IMR-90 (cell line): ENCODE data around the gene TBXT. TPM values are rescaled to one million over a fixed set of nuclear protein-coding genes. Genes with fewer than 3 reads are reported as not detected.

ENCODE experiments used
- ATAC-seq: fragments of 200-7000 bp; cut with Tn5 transposase; 2 replicates; pipeline ENCODE4 v1.9.1; 2020; ENCODE audit warnings: low read depth, mild to moderate bottlenecking, moderate library complexity
- BruUV-seq: library from RNA; stranded (reverse); fragments of 400-500 nt; replicated peaks from 2 replicates; lab custom pipeline; 2021; lab: Mats Ljungman, UMichigan
- CTCF ChIA-PET: fragments of 300-600 bp; formaldehyde crosslinking; extraction: SDS; loops from one replicate; lab custom pipeline; 2021; ENCODE audit warnings: antibody characterized with exemption; lab: Yijun Ruan, JAX
- POLR2A ChIA-PET: fragments of 300-600 bp; sonication (Branson Sonifier 250); formaldehyde crosslinking; loops from one replicate; lab custom pipeline; 2022; ENCODE audit warnings: antibody characterized with exemption; ENCODE audit not compliant: unreplicated experiment; lab: Charles Lee
- DNase-seq: peaks from one replicate; pipeline ENCODE4 v3.0.0; 2013
- H2AFZ ChIP-seq: replicated peaks from 2 replicates; pipeline ENCODE3; 2013; ENCODE audit warnings: low read length, mild to moderate bottlenecking; ENCODE audit not compliant: poor library complexity
- H2AK5ac ChIP-seq: 2 replicates; pipeline ENCODE4 v1.6.1; 2013; ENCODE audit warnings: low read depth, low read length, inconsistent platforms
- H2AK9ac ChIP-seq: replicated peaks from 2 replicates; pipeline ENCODE3; 2013; ENCODE audit warnings: mild to moderate bottlenecking, low read depth, low read length, moderate library complexity; ENCODE audit not compliant: poor library complexity
- H2BK120ac ChIP-seq: 2 replicates; pipeline ENCODE4 v1.6.1; 2013; ENCODE audit warnings: low read depth, low read length, inconsistent platforms
- H2BK15ac ChIP-seq: 3 replicates; pipeline ENCODE4 v1.6.1; 2013; ENCODE audit warnings: low read depth, low read length, inconsistent platforms
- H2BK20ac ChIP-seq: 2 replicates; pipeline ENCODE4 v1.6.1; 2013; ENCODE audit warnings: low read depth, mild to moderate bottlenecking, inconsistent platforms, low read length, moderate library complexity
- H2BK5ac ChIP-seq: 2 replicates; pipeline ENCODE4 v1.6.1; 2013; ENCODE audit warnings: mild to moderate bottlenecking, low read depth, low read length, inconsistent platforms; ENCODE audit not compliant: poor library complexity, severe bottlenecking
- H3K14ac ChIP-seq: replicated peaks from 2 replicates; pipeline ENCODE4 v1.6.1; 2013; ENCODE audit warnings: low read depth, low read length, inconsistent platforms
- H3K18ac ChIP-seq: 2 replicates; pipeline ENCODE4 v1.6.1; 2013; ENCODE audit warnings: low read depth, low read length, control low read depth
- H3K23ac ChIP-seq: 2 replicates; pipeline ENCODE4 v1.6.1; 2013; ENCODE audit warnings: low read depth, low read length, inconsistent platforms
- H3K27ac ChIP-seq: 2 replicates; pipeline ENCODE4 v1.5.1; 2013; ENCODE audit warnings: mild to moderate bottlenecking, control low read depth, low read length; ENCODE audit not compliant: insufficient read depth
- H3K27me3 ChIP-seq: 2 replicates; pipeline ENCODE4 v1.6.1; 2013; ENCODE audit warnings: low read length; ENCODE audit not compliant: control insufficient read depth, insufficient read depth
- H3K36me3 ChIP-seq: 2 replicates; pipeline ENCODE4 v1.6.1; 2013; ENCODE audit warnings: low read length, mixed read lengths; ENCODE audit not compliant: control insufficient read depth, insufficient read depth
- H3K4ac ChIP-seq: 2 replicates; pipeline ENCODE4 v1.6.1; 2013; ENCODE audit warnings: low read depth, low read length, inconsistent platforms
- H3K4me1 ChIP-seq: 2 replicates; pipeline ENCODE4 v1.6.1; 2013; ENCODE audit warnings: low read length, mixed read lengths; ENCODE audit not compliant: control insufficient read depth, insufficient read depth
- H3K4me2 ChIP-seq: 2 replicates; pipeline ENCODE4 v1.6.1; 2013; ENCODE audit warnings: low read depth, mild to moderate bottlenecking, control low read depth, low read length, moderate library complexity
- H3K4me3 ChIP-seq: 2 replicates; pipeline ENCODE4 v1.5.1; 2013; ENCODE audit warnings: low read depth, mild to moderate bottlenecking, control low read depth, low read length, moderate library complexity; ENCODE audit not compliant: insufficient read depth
- H3K56ac ChIP-seq: 2 replicates; pipeline ENCODE4 v1.6.1; 2013; ENCODE audit warnings: low read length, inconsistent platforms; ENCODE audit not compliant: insufficient read depth; ENCODE audit errors: extremely low read depth
- H3K79me1 ChIP-seq, 2 experiments: 2 replicates each; pipeline ENCODE4 v1.6.1; 2013; ENCODE audit warnings: low read length in 2 of 2, inconsistent platforms in 1 of 2, low read depth in 1 of 2
- H3K9ac ChIP-seq: 2 replicates; pipeline ENCODE4 v1.6.1; 2013; ENCODE audit warnings: low read depth, low read length, control low read depth
- H3K9me1 ChIP-seq: 2 replicates; pipeline ENCODE4 v1.6.1; 2013; ENCODE audit warnings: low read length, inconsistent platforms; ENCODE audit not compliant: insufficient read depth
- H3K9me3 ChIP-seq: 2 replicates; pipeline ENCODE4 v1.6.1; 2013; ENCODE audit warnings: low read length; ENCODE audit not compliant: control insufficient read depth, insufficient read depth
- H4K20me1 ChIP-seq: 2 replicates; pipeline ENCODE4 v1.6.1; 2013; ENCODE audit warnings: low read length, inconsistent platforms; ENCODE audit not compliant: insufficient read depth
- H4K5ac ChIP-seq: 2 replicates; pipeline ENCODE4 v1.6.1; 2013; ENCODE audit warnings: mild to moderate bottlenecking, low read depth, low read length, control low read depth
- H4K8ac ChIP-seq, 2 experiments: 2 replicates each; pipeline ENCODE4 v1.6.1; 2013; ENCODE audit warnings: low read depth in 2 of 2, low read length in 2 of 2, control low read depth in 1 of 2, inconsistent platforms in 1 of 2
- H4K91ac ChIP-seq: 2 replicates; pipeline ENCODE4 v1.6.1; 2013; ENCODE audit warnings: low read depth, low read length, inconsistent platforms; ENCODE audit not compliant: insufficient read depth
- BHLHE40 ChIP-seq: fragments of 150-350 bp; IDR thresholded peaks from 2 replicates; pipeline ENCODE4 v1.6.1; 2016; ENCODE audit warnings: mild to moderate bottlenecking, low read depth, low read length
- CEBPB ChIP-seq: IDR thresholded peaks from 2 replicates; pipeline ENCODE4 v1.6.1; 2012; ENCODE audit warnings: low read depth, low read length, improper control_type of control experiment
- CHD1 ChIP-seq: IDR thresholded peaks from 2 replicates; pipeline ENCODE4 v1.6.1; 2012; ENCODE audit warnings: low read depth, low read length, improper control_type of control experiment
- CTCF ChIP-seq: conservative IDR thresholded peaks from 2 replicates; pipeline ENCODE4 v1.5.1; 2012; ENCODE audit warnings: mild to moderate bottlenecking, low read depth, low read length, improper control_type of control experiment
- FOS ChIP-seq: fragments of 150-350 bp; IDR thresholded peaks from 2 replicates; pipeline ENCODE4 v1.6.1; 2016; ENCODE audit warnings: low read depth, low read length
- MAFK ChIP-seq: IDR thresholded peaks from 2 replicates; pipeline ENCODE4 v1.6.1; 2012; ENCODE audit warnings: low read depth, low read length, improper control_type of control experiment
- MAZ ChIP-seq: IDR thresholded peaks from 2 replicates; pipeline ENCODE4 v1.6.1; 2012; ENCODE audit warnings: low read depth, mild to moderate bottlenecking, low read length, improper control_type of control experiment, moderate library complexity, borderline replicate concordance
- MXI1 ChIP-seq: IDR thresholded peaks from 2 replicates; pipeline ENCODE4 v1.6.1; 2012; ENCODE audit warnings: low read depth, mild to moderate bottlenecking, low read length, moderate library complexity, borderline replicate concordance
- NFE2L2 ChIP-seq: fragments of 150-350 bp; IDR thresholded peaks from 2 replicates; pipeline ENCODE4 v1.6.1; 2016; ENCODE audit warnings: low read depth, mild to moderate bottlenecking, low read length
- POLR2A ChIP-seq: IDR thresholded peaks from 2 replicates; pipeline ENCODE4 v1.6.1; 2012; ENCODE audit warnings: mild to moderate bottlenecking, low read depth, low read length
- RAD21 ChIP-seq: IDR thresholded peaks from 2 replicates; pipeline ENCODE4 v1.6.1; 2012; ENCODE audit warnings: low read length, improper control_type of control experiment
- RCOR1 ChIP-seq: IDR thresholded peaks from 2 replicates; pipeline ENCODE4 v1.6.1; 2012; ENCODE audit warnings: mild to moderate bottlenecking, low read length, improper control_type of control experiment; ENCODE audit not compliant: insufficient replicate concordance
- RFX5 ChIP-seq: IDR thresholded peaks from 2 replicates; pipeline ENCODE4 v1.8.0; 2012; ENCODE audit warnings: low read depth, mild to moderate bottlenecking, low read length, moderate library complexity
- SMC3 ChIP-seq: fragments of 150-350 bp; IDR thresholded peaks from 2 replicates; pipeline ENCODE4 v1.6.1; 2016; ENCODE audit warnings: low read depth, mild to moderate bottlenecking, antibody characterized with exemption, low read length, moderate library complexity
- USF2 ChIP-seq: fragments of 150-350 bp; IDR thresholded peaks from 2 replicates; pipeline ENCODE4 v1.6.1; 2017; ENCODE audit warnings: mild to moderate bottlenecking, antibody characterized with exemption, low read length, low read depth
- WGBS, 2 experiments: methylation state at CpG; one replicate each; pipeline versions ENCODE4 v1.1.5 to v1.1.7; 2013; ENCODE audit warnings: missing lambda C conversion rate in 2 of 2; ENCODE audit not compliant: insufficient read length in 1 of 2; ENCODE audit errors: extremely low coverage in 2 of 2; 5-methylcytosine and 5-hydroxymethylcytosine counted together
- dilution Hi-C: fragments of 300-500 bp; cut with HindIII; formaldehyde crosslinking; loops from one replicate; pipeline ENCODE4 v1.14.3; 2018; ENCODE audit warnings: low sequenced_read_pairs; ENCODE audit not compliant: unreplicated experiment
- in situ Hi-C: fragments of 300-500 bp; cut with MboI; formaldehyde crosslinking; loops from 3 replicates; pipeline ENCODE4 v1.14.3; 2019; ENCODE audit warnings: low sequenced_read_pairs, inconsistent platforms, mixed read lengths
- intact Hi-C: fragments of 100-400 bp; cut with micrococcal nuclease; formaldehyde crosslinking; loops from 2 replicates; pipeline ENCODE4 v1.10.0; 2022
- polyA plus RNA-seq, 3 experiments: library from polyadenylated mRNA; depleted of rRNA; stranded (reverse); fragments of >200 nt; gene quantifications; 2 replicates each; pipeline ENCODE4 v1.2.3, GENCODE V29; 2012; ENCODE audit warnings: low replicate concordance in 1 of 3
- total RNA-seq: library from RNA; depleted of rRNA; stranded (reverse); fragments of >200 nt; gene quantifications from 2 replicates; pipeline ENCODE4 v1.2.3, GENCODE V29; 2012
- TF ChIP-seq, protein P1 (sequence below): fragments of 150-350 bp; IDR thresholded peaks from 2 replicates; pipeline ENCODE4 v1.6.1; 2016; ENCODE audit warnings: low read depth, mild to moderate bottlenecking, low read length, moderate library complexity, borderline replicate concordance

The TBXT gene
- total and polyA plus RNA-seq, 2 of the 4 experiments (the other 2 are of a cell fraction), result not detected

GRCh38 chr6:166173281-166173951, 5.8 kb upstream of the TBXT start:
- H3K4me2 ChIP-seq, result no peak overlapping the region
- H4K91ac ChIP-seq, result no peak overlapping the region
- H3K4me1 ChIP-seq, result no peaks in the 10 kb centered on the region; the same call in 1 of the 2 replicates
- DNase-seq (no peak), ATAC-seq (no peak)
- H4K8ac ChIP-seq, result no peak overlapping the region
- in situ Hi-C loops, result no loop called here
- no peak overlapping the region for H2BK15ac ChIP-seq
- dilution Hi-C loops, result no loop called here
- H2BK120ac ChIP-seq, result no peak overlapping the region
- no peak overlapping the region for H3K56ac ChIP-seq
- H3K36me3 ChIP-seq, result no peaks in the 10 kb centered on the region
- TF ChIP-seq BHLHE40 (no peak), RAD21 (no peak), MXI1 (no peak), MAZ (no peak), RCOR1 (no peak), POLR2A (no peak), FOS (no peak), CTCF (no peak), USF2 (no peak), CEBPB (no peak), SMC3 (no peak), NFE2L2 (no peak), CHD1 (no peak), RFX5 (no peak), MAFK (no peak)
- TF ChIP-seq, protein P1, sequence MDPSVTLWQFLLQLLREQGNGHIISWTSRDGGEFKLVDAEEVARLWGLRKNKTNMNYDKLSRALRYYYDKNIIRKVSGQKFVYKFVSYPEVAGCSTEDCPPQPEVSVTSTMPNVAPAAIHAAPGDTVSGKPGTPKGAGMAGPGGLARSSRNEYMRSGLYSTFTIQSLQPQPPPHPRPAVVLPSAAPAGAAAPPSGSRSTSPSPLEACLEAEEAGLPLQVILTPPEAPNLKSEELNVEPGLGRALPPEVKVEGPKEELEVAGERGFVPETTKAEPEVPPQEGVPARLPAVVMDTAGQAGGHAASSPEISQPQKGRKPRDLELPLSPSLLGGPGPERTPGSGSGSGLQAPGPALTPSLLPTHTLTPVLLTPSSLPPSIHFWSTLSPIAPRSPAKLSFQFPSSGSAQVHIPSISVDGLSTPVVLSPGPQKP, result no peak
- H2AK9ac ChIP-seq, result no peak overlapping the region
- H2BK5ac ChIP-seq, result no peak overlapping the region
- no peaks in the 10 kb centered on the region for H3K79me1 ChIP-seq
- H2BK20ac ChIP-seq, result no peak overlapping the region
- no peak overlapping the region for H3K9ac ChIP-seq
- H3K9me3 ChIP-seq, result no peaks in the 10 kb centered on the region
- H3K23ac ChIP-seq, result no peak overlapping the region
- no TSS peak for BruUV-seq
- ChIA-PET CTCF (no interaction called here), POLR2A (no interaction called here)
- no peak overlapping the region for H3K27ac ChIP-seq
- intact Hi-C loops, result no loop called here
- H3K4me3 ChIP-seq, result no peak overlapping the region
- no peak overlapping the region for H4K5ac ChIP-seq
- WGBS, 2 experiments, result no CpG with 5 or more reads among the region's 9 CpGs
- H3K9me1 ChIP-seq, result no peaks in the 10 kb centered on the region
- no peak overlapping the region for H3K18ac ChIP-seq
- H2AFZ ChIP-seq, result peak overlapping the region; percentile 56
- H4K20me1 ChIP-seq, result no peaks in the 10 kb centered on the region
- no peak overlapping the region for H2AK5ac ChIP-seq
- no peak overlapping the region for H3K14ac ChIP-seq
- peaks cover 45% of the 10 kb centered on the region for H3K27me3 ChIP-seq
- no peak overlapping the region for H3K4ac ChIP-seq
